ENCODE data around the gene AP4S1. TPM values are rescaled to one million over a fixed set of nuclear protein-coding genes. Genes with fewer than 3 reads are reported as not detected.

The AP4S1 gene
- total and polyA plus RNA-seq, 2 of the 8 experiments (the other 6 are each of a cell fraction or from before 2014, with no cell fraction given), result 2.8 to 9.9 TPM

- no peaks in the 10 kb centered on the region for H3K23me2 ChIP-seq (ENCODE audit: low read depth, low read length)
- no peak overlapping the region for H2BK12ac ChIP-seq (ENCODE audit: low read depth, low read length)
- H2BK120ac ChIP-seq (replicated peaks; ENCODE audit: low read depth, low read length), result no peak overlapping the region
- H4K20me1 ChIP-seq (replicated peaks in 1 of 2; ENCODE audit: control insufficient read depth in 1 of 2, insufficient read depth in 2 of 2, low read length in 2 of 2), result no peaks in the 10 kb centered on the region
- no peaks in the 10 kb centered on the region for H3K79me2 ChIP-seq (ENCODE audit: control insufficient read depth in 1 of 2, insufficient read depth in 2 of 2, low read length in 2 of 2)
- no peaks in the 10 kb centered on the region for H3K79me1 ChIP-seq (ENCODE audit: low read depth, low read length)
- no peak overlapping the region for H3K14ac ChIP-seq (ENCODE audit: insufficient read length)
- H2AFZ ChIP-seq (ENCODE audit: low read length), result no peak overlapping the region
- H3K18ac ChIP-seq (ENCODE audit: extremely low read depth, low read length), result no peak overlapping the region
- no peak overlapping the region for H2AK5ac ChIP-seq (ENCODE audit: low read depth, low read length)
- ChIA-PET POLR2A (ENCODE audit: partially characterized antibody) (interaction anchor here (0.9 kb wide), 1 partner anchor 15 kb away, joined by 3 read pairs; no protein-coding TSS in a partner anchor), CTCF (ENCODE audit: partially characterized antibody) (interaction anchor here (1.4 kb wide), 1 partner anchor 10 kb away, joined by 5 read pairs; no protein-coding TSS in a partner anchor)
- H2BK15ac ChIP-seq (ENCODE audit: low read length), result no peak overlapping the region
- H4K91ac ChIP-seq (replicated peaks; ENCODE audit: insufficient read length, low read length), result no peak overlapping the region
- H3K4me3 ChIP-seq (ENCODE audit: extremely low read depth in 1 of 4, insufficient read depth in 2 of 4, low read depth in 3 of 4, low read length in 4 of 4), result no peak overlapping the region
- H3K4ac ChIP-seq (replicated peaks; ENCODE audit: insufficient read length, low read depth, low read length), result no peak overlapping the region
- H4K8ac ChIP-seq (ENCODE audit: extremely low read depth, insufficient read depth, low read length), result no peak overlapping the region
- no peak overlapping the region for H2BK20ac ChIP-seq (ENCODE audit: low read length)
- H3K56ac ChIP-seq (replicated peaks; ENCODE audit: insufficient read length, low read depth, low read length), result no peak overlapping the region
- DNase-seq (ENCODE audit: low read depth in 1 of 2, low spot score in 2 of 2), result no peak
- no peak overlapping the region for H3K9ac ChIP-seq (replicated peaks in 1 of 4; ENCODE audit: extremely low read depth in 1 of 4, low read depth in 3 of 4, low read length in 3 of 4)
- WGBS, 2 experiments (ENCODE audit: extremely low coverage in 1 of 2, insufficient coverage in 1 of 2, insufficient read length in 1 of 2, insufficient replicate concordance in 2 of 2, low coverage in 1 of 2, low lambda C conversion rate in 2 of 2, missing lambda C conversion rate in 1 of 2), result 87% methylated on average over 2 of the region's 2 CpGs; no CpG with 5 or more reads in 1 of the 2 experiments
- no peak overlapping the region for H4K5ac ChIP-seq (ENCODE audit: insufficient read length, low read depth, low read length)
- no peak overlapping the region for H2BK5ac ChIP-seq (ENCODE audit: low read depth, low read length)
- no peak overlapping the region for H3K23ac ChIP-seq (ENCODE audit: insufficient read length)
- H3K9me3 ChIP-seq (ENCODE audit: insufficient read depth in 2 of 2, low read depth in 1 of 2, low read length in 1 of 2), result no peaks in the 10 kb centered on the region
- no peaks in the 10 kb centered on the region for H3K27me3 ChIP-seq (replicated peaks in 1 of 4; ENCODE audit: control insufficient read depth in 3 of 4, extremely low read depth in 1 of 4, insufficient read depth in 3 of 4, low read length in 3 of 4)
- H3K4me1 ChIP-seq (replicated peaks in 1 of 4; ENCODE audit: control insufficient read depth in 3 of 4, insufficient read depth in 4 of 4, low read length in 3 of 4), result no peaks in the 10 kb centered on the region
- no peaks in the 10 kb centered on the region for H3K36me3 ChIP-seq (ENCODE audit: control insufficient read depth in 2 of 4, insufficient read depth in 4 of 4, low read length in 3 of 4)
- FAIRE-seq, result no peak
- H3K4me2 ChIP-seq (ENCODE audit: insufficient read depth in 1 of 2, low read depth in 2 of 2, low read length in 2 of 2), result no peak overlapping the region
- H3K27ac ChIP-seq (ENCODE audit: low read depth, low read length), result no peak overlapping the region
- TF ChIP-seq SIRT6 (IDR thresholded peaks at IDR 0.05; ENCODE audit: low read length) (no peak), CTBP2 (IDR thresholded peaks at IDR 0.05; ENCODE audit: borderline replicate concordance, insufficient read depth, insufficient read length, low read length) (no peak), RAD21 (IDR thresholded peaks at IDR 0.05 in 1 of 2, conservative IDR thresholded peaks at IDR 0.05 in 1 of 2; ENCODE audit: low read depth in 2 of 2, low read length in 2 of 2) (no peak), USF2 (IDR thresholded peaks at IDR 0.05; ENCODE audit: low read length) (no peak), GABPA (IDR thresholded peaks at IDR 0.05; ENCODE audit: borderline replicate concordance, insufficient read depth, low read length) (no peak), HDAC6 (IDR thresholded peaks at IDR 0.05; ENCODE audit: low read depth, low read length) (no peak), JUN (IDR thresholded peaks at IDR 0.05; ENCODE audit: low read depth, low read length) (no peak), RBBP5 (IDR thresholded peaks at IDR 0.05; ENCODE audit: borderline replicate concordance, low read depth, low read length) (no peak)
- TF ChIP-seq, protein P1, sequence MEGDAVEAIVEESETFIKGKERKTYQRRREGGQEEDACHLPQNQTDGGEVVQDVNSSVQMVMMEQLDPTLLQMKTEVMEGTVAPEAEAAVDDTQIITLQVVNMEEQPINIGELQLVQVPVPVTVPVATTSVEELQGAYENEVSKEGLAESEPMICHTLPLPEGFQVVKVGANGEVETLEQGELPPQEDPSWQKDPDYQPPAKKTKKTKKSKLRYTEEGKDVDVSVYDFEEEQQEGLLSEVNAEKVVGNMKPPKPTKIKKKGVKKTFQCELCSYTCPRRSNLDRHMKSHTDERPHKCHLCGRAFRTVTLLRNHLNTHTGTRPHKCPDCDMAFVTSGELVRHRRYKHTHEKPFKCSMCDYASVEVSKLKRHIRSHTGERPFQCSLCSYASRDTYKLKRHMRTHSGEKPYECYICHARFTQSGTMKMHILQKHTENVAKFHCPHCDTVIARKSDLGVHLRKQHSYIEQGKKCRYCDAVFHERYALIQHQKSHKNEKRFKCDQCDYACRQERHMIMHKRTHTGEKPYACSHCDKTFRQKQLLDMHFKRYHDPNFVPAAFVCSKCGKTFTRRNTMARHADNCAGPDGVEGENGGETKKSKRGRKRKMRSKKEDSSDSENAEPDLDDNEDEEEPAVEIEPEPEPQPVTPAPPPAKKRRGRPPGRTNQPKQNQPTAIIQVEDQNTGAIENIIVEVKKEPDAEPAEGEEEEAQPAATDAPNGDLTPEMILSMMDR (IDR thresholded peaks at IDR 0.05; ENCODE audit: control extremely low read depth in 1 of 3, insufficient read depth in 1 of 3, low read depth in 1 of 3, low read length in 3 of 3), result no peak
These were observed 66.8 kb downstream of the AP4S1 start for GRCh38 chr14:31092160-31092708.
